Parathyroid adenoma (tissue), 2 donors: ENCODE data around the gene PRKN.

ENCODE experiments used
- H2AFZ ChIP-seq: fragments of 300-600 bp; sonication (generic); one replicate; pipeline ENCODE4 v1.7.0; 2017; ENCODE audit warnings: antibody characterized with exemption, mild to moderate bottlenecking
- H3K27ac ChIP-seq: fragments of 300-600 bp; sonication (generic); one replicate; pipeline ENCODE4 v1.7.0; 2017
- H3K27me3 ChIP-seq: fragments of 300-600 bp; sonication (generic); one replicate; pipeline ENCODE4 v1.7.0; 2017; ENCODE audit warnings: low read length; ENCODE audit not compliant: control insufficient read depth, insufficient read depth
- H3K36me3 ChIP-seq: fragments of 300-600 bp; sonication (generic); one replicate; pipeline ENCODE4 v1.7.0; 2017; ENCODE audit warnings: low read length; ENCODE audit not compliant: control insufficient read depth, insufficient read depth
- H3K4me1 ChIP-seq: fragments of 300-600 bp; sonication (generic); one replicate; pipeline ENCODE4 v1.7.0; 2017; ENCODE audit warnings: control low read depth
- H3K4me2 ChIP-seq: fragments of 300-600 bp; sonication (generic); one replicate; pipeline ENCODE4 v1.7.0; 2017; ENCODE audit warnings: low read length
- H3K4me3 ChIP-seq: fragments of 300-600 bp; sonication (generic); one replicate; pipeline ENCODE4 v1.7.0; 2017; ENCODE audit warnings: low read depth, low read length
- H3K79me2 ChIP-seq: fragments of 300-600 bp; sonication (generic); one replicate; pipeline ENCODE4 v1.7.0; 2017; ENCODE audit warnings: control low read depth
- H3K9ac ChIP-seq: fragments of 300-600 bp; sonication (generic); one replicate; pipeline ENCODE4 v1.7.0; 2017; ENCODE audit warnings: mild to moderate bottlenecking
- H3K9me3 ChIP-seq: fragments of 300-600 bp; sonication (generic); one replicate; pipeline ENCODE4 v1.7.0; 2017; ENCODE audit warnings: low read length; ENCODE audit not compliant: control insufficient read depth
- CTCF ChIP-seq: fragments of 300-600 bp; sonication (generic); IDR thresholded peaks from one replicate; pipeline ENCODE4 v1.7.0; 2017; ENCODE audit warnings: antibody characterized with exemption, mild to moderate bottlenecking
- donor health status: primary hyperparathyroidism.

The PRKN gene

GRCh38 chr6:161437851-161438250 is 1289.7 kb downstream of the PRKN start:
- H3K79me2 ChIP-seq: no peaks in the 10 kb centered on the region
- H2AFZ ChIP-seq: no peak overlapping the region
- H3K27ac ChIP-seq: no peak overlapping the region
- no peak overlapping the region for H3K4me3 ChIP-seq
- no peaks in the 10 kb centered on the region for H3K9me3 ChIP-seq
- H3K4me2 ChIP-seq: no peak overlapping the region
- H3K9ac ChIP-seq: no peak overlapping the region
- TF ChIP-seq CTCF: no peak
- no peaks in the 10 kb centered on the region for H3K4me1 ChIP-seq
- H3K36me3 ChIP-seq: no peaks in the 10 kb centered on the region
- H3K27me3 ChIP-seq: no peaks in the 10 kb centered on the region

- Histone ChIP-seq H3K36me3 (no peaks in the 10 kb centered on the region), H3K4me2 (no peak overlapping the region), H3K4me1 (no peaks in the 10 kb centered on the region), H3K9me3 (no peaks in the 10 kb centered on the region), H3K27ac (no peak overlapping the region), H3K4me3 (no peak overlapping the region), H3K9ac (no peak overlapping the region), H3K79me2 (no peaks in the 10 kb centered on the region), H3K27me3 (no peaks in the 10 kb centered on the region), H2AFZ (no peak overlapping the region)
- no peak for TF ChIP-seq CTCF
Measured at GRCh38 chr6:161436106-161436876, 1291.3 kb downstream of the PRKN start.

- Histone ChIP-seq H3K9ac (no peak overlapping the region), H3K79me2 (no peaks in the 10 kb centered on the region), H3K27ac (no peak overlapping the region), H3K36me3 (no peaks in the 10 kb centered on the region), H3K27me3 (no peaks in the 10 kb centered on the region), H3K4me2 (no peak overlapping the region), H3K4me3 (no peak overlapping the region), H3K9me3 (no peaks in the 10 kb centered on the region), H3K4me1 (no peaks in the 10 kb centered on the region), H2AFZ (no peak overlapping the region)
- no peak for TF ChIP-seq CTCF
Measured at GRCh38 chr6:161435748-161436070, 1291.9 kb downstream of the PRKN start.

GRCh38 chr6:161434921-161435747 is 1292.4 kb downstream of the PRKN start:
- H3K4me3 ChIP-seq: no peak overlapping the region
- H3K27me3 ChIP-seq: no peaks in the 10 kb centered on the region
- H2AFZ ChIP-seq: no peak overlapping the region
- H3K9ac ChIP-seq: no peak overlapping the region
- no peaks in the 10 kb centered on the region for H3K9me3 ChIP-seq
- H3K36me3 ChIP-seq: no peaks in the 10 kb centered on the region
- H3K4me2 ChIP-seq: no peak overlapping the region
- no peak for TF ChIP-seq CTCF
- H3K4me1 ChIP-seq: no peaks in the 10 kb centered on the region
- H3K27ac ChIP-seq: no peak overlapping the region
- H3K79me2 ChIP-seq: no peaks in the 10 kb centered on the region
